NCI-H524 (cell line): ENCODE results near the gene ENDOV.
"Not testable (repeated sequence)": the region's sequence is repeated elsewhere in the genome, so short reads cannot be mapped to it uniquely, and the experiment has no call there.

Experiments used
- DNase-seq, 2 experiments: peaks; one replicate each; lab custom pipeline; 2025; lab: John Stamatoyannopoulos, UW

The ENDOV gene

GRCh38 chr17:80388601-80389000 lies 26.4 kb upstream of the ENDOV start:
- no peak for DNase-seq

- no peak for DNase-seq
Measured at GRCh38 chr17:80389011-80389995, 25.7 kb upstream of the ENDOV start.

- DNase-seq: no peak
Measured at GRCh38 chr17:80393241-80393890, 21.6 kb upstream of the ENDOV start.

- DNase-seq: no peak
Measured at GRCh38 chr17:80393961-80394360, 21.0 kb upstream of the ENDOV start.

GRCh38 chr17:80394629-80395216 lies 20.2 kb upstream of the ENDOV start:
- DNase-seq: no peak

GRCh38 chr17:80395402-80396151 lies 19.4 kb upstream of the ENDOV start:
- DNase-seq: no peak

GRCh38 chr17:80396157-80397033 lies 18.6 kb upstream of the ENDOV start:
- no peak for DNase-seq

GRCh38 chr17:80397034-80397387 lies 18.0 kb upstream of the ENDOV start:
- no peak for DNase-seq

GRCh38 chr17:80397686-80398085 lies 17.3 kb upstream of the ENDOV start:
- no peak for DNase-seq

GRCh38 chr17:80401086-80401485 lies 13.9 kb upstream of the ENDOV start:
- DNase-seq: peak in 1 of 2 experiments; percentile 36

GRCh38 chr17:80402102-80402501 lies 12.9 kb upstream of the ENDOV start:
- DNase-seq: not testable (repeated sequence)

- DNase-seq: no peak
Measured at GRCh38 chr17:80402959-80403358, 12.0 kb upstream of the ENDOV start.

- no peak for DNase-seq
Measured at GRCh38 chr17:80406146-80406545, 8.8 kb upstream of the ENDOV start.

GRCh38 chr17:80407917-80408316 lies 7.0 kb upstream of the ENDOV start:
- not testable (repeated sequence) for DNase-seq

- DNase-seq: no peak
Measured at GRCh38 chr17:80408872-80409271, 6.1 kb upstream of the ENDOV start.

GRCh38 chr17:80409626-80410025 lies 5.3 kb upstream of the ENDOV start:
- DNase-seq: no peak

- not testable (repeated sequence) for DNase-seq
Measured at GRCh38 chr17:80410441-80411087, 4.4 kb upstream of the ENDOV start.

GRCh38 chr17:80413771-80414507 lies 1.0 kb upstream of the ENDOV start:
- DNase-seq: no peak

GRCh38 chr17:80414508-80414802 lies 512 bp upstream of the ENDOV start:
- DNase-seq: peak in 1 of 2 experiments; percentile 55

GRCh38 chr17:80415626-80416137 lies 715 bp downstream of the ENDOV start:
- DNase-seq: no peak
